HEK293 (cell line): ENCODE data around the gene RPS6KA1.
A peak's percentile ranks its signal among the peaks of the same experiment; 100 is the strongest.

Experiments used
- CTCF ChIA-PET: fragments of 350-600 bp; formaldehyde crosslinking; extraction: SDS; loops from one replicate; lab custom pipeline; 2021; ENCODE audit warnings: antibody characterized with exemption; lab: Yijun Ruan, JAX
- POLR2A ChIA-PET: fragments of 300-600 bp; formaldehyde crosslinking; extraction: SDS; loops from one replicate; lab custom pipeline; 2020; ENCODE audit warnings: antibody characterized with exemption, inconsistent platforms; lab: Yijun Ruan, JAX
- H3K27ac ChIP-seq: fragments of 200-500 bp; sonication (Bioruptor generic); 2 replicates; pipeline ENCODE4 v1.5.1; 2014; ENCODE audit warnings: low read depth, low read length, control low read depth, inconsistent platforms; ENCODE audit errors: extremely low read depth
- H3K36me3 ChIP-seq, 2 experiments: fragments of 200-500 bp in 1 of 2; sonication (Bioruptor generic) in 1 of 2; 1 replicate in 1 of 2; 2 replicates in 1 of 2; pipeline ENCODE4 v1.5.1; 2014 to 2017; ENCODE audit warnings: inconsistent platforms in 2 of 2, low read length in 2 of 2; ENCODE audit not compliant: control insufficient read depth in 2 of 2, insufficient read depth in 1 of 2
- H3K4me1 ChIP-seq: fragments of 200-500 bp; sonication (Bioruptor generic); 2 replicates; pipeline ENCODE4 v1.5.1; 2014; ENCODE audit warnings: mild to moderate bottlenecking, low read length, inconsistent platforms; ENCODE audit not compliant: control insufficient read depth, insufficient read depth
- H3K4me3 ChIP-seq: 2 replicates; pipeline ENCODE4 v1.5.1; 2011; ENCODE audit warnings: low read depth, mild to moderate bottlenecking, control low read depth, low read length, moderate library complexity
- H3K9me3 ChIP-seq: fragments of 200-500 bp; sonication (Bioruptor generic); 2 replicates; pipeline ENCODE4 v1.5.1; 2014; ENCODE audit warnings: low read depth, low read length, inconsistent platforms; ENCODE audit not compliant: control insufficient read depth, insufficient read depth
- CTCF ChIP-seq: fragments of 450-650 bp; formaldehyde crosslinking; IDR thresholded peaks from 2 replicates; pipeline ENCODE4 v1.5.1; 2016; ENCODE audit warnings: missing biosample characterization, missing genetic modification characterization
- HOXA7 ChIP-seq: sonication (generic); formaldehyde crosslinking; IDR thresholded peaks from 2 replicates; pipeline ENCODE4 v1.8.1; 2022; ENCODE audit warnings: missing genetic modification reagents, borderline replicate concordance
- PRDM6 ChIP-seq: fragments of 450-650 bp; formaldehyde crosslinking; IDR thresholded peaks from 2 replicates; pipeline ENCODE4 v1.5.1; 2017; ENCODE audit warnings: missing biosample characterization, missing genetic modification characterization
- TSHZ1 ChIP-seq: fragments of 450-650 bp; formaldehyde crosslinking; IDR thresholded peaks from 2 replicates; pipeline ENCODE4 v1.5.1; 2016; ENCODE audit warnings: missing biosample characterization, missing genetic modification characterization, borderline replicate concordance
- ZBTB49 ChIP-seq: fragments of 450-650 bp; formaldehyde crosslinking; IDR thresholded peaks from 2 replicates; pipeline ENCODE4 v1.5.1; 2016; ENCODE audit warnings: missing biosample characterization, missing genetic modification characterization, low read depth
- ZFHX2 ChIP-seq: fragments of 450-650 bp; formaldehyde crosslinking; conservative IDR thresholded peaks from 2 replicates; pipeline ENCODE4 v1.5.1; 2016; ENCODE audit warnings: missing biosample characterization, missing genetic modification characterization
- ZNF112 ChIP-seq: fragments of 450-650 bp; formaldehyde crosslinking; IDR thresholded peaks from 2 replicates; pipeline ENCODE4 v1.5.0; 2017; ENCODE audit warnings: missing biosample characterization, missing genetic modification characterization
- ZNF121 ChIP-seq: fragments of 450-650 bp; formaldehyde crosslinking; IDR thresholded peaks from 2 replicates; pipeline ENCODE4 v1.5.1; 2016; ENCODE audit warnings: missing biosample characterization, missing genetic modification characterization
- ZNF23 ChIP-seq: fragments of 450-650 bp; formaldehyde crosslinking; IDR thresholded peaks from 2 replicates; pipeline ENCODE4 v1.5.1; 2016; ENCODE audit warnings: missing biosample characterization, missing genetic modification characterization, borderline replicate concordance
- ZNF394 ChIP-seq: fragments of 450-650 bp; formaldehyde crosslinking; IDR thresholded peaks from 2 replicates; pipeline ENCODE4 v1.5.1; 2016; ENCODE audit warnings: missing biosample characterization, missing genetic modification characterization, mild to moderate bottlenecking, moderate library complexity, borderline replicate concordance
- ZNF416 ChIP-seq: fragments of 450-650 bp; formaldehyde crosslinking; IDR thresholded peaks from 2 replicates; pipeline ENCODE4 v1.5.1; 2016; ENCODE audit warnings: missing biosample characterization, missing genetic modification characterization
- ZNF521 ChIP-seq: fragments of 450-650 bp; formaldehyde crosslinking; IDR thresholded peaks from 2 replicates; pipeline ENCODE4 v1.5.1; 2017; ENCODE audit warnings: missing biosample characterization, mild to moderate bottlenecking, missing genetic modification characterization
- ZNF558 ChIP-seq: fragments of 450-650 bp; formaldehyde crosslinking; IDR thresholded peaks from 2 replicates; pipeline ENCODE4 v1.5.1; 2016; ENCODE audit warnings: missing biosample characterization, missing genetic modification characterization
- ZNF571 ChIP-seq: fragments of 450-650 bp; formaldehyde crosslinking; IDR thresholded peaks from 2 replicates; pipeline ENCODE4 v1.5.0; 2017; ENCODE audit warnings: missing biosample characterization, missing genetic modification characterization
- ZNF639 ChIP-seq: fragments of 450-650 bp; formaldehyde crosslinking; IDR thresholded peaks from 2 replicates; pipeline ENCODE4 v1.5.1; 2016; ENCODE audit warnings: missing biosample characterization, missing genetic modification characterization

The RPS6KA1 gene

GRCh38 chr1:26539722-26540121, 10.2 kb downstream of the RPS6KA1 start (continued):
- TF ChIP-seq PRDM6 (tag by site-specific recombination) = no peak
- no peak for TF ChIP-seq ZNF112 (tag by site-specific recombination)
- no peak for TF ChIP-seq ZNF416
- TF ChIP-seq ZNF521 (tag by site-specific recombination) = no peak
- no peak for TF ChIP-seq HOXA7 (CRISPR knock-in tag)

GRCh38 chr1:26540351-26540750, 10.8 kb downstream of the RPS6KA1 start:
- H3K4me3 ChIP-seq = no peak overlapping the region
- no peaks in the 10 kb centered on the region for H3K4me1 ChIP-seq
- CTCF ChIA-PET = interaction anchor here (0.7 to 4.1 kb wide), 6 partner anchors 8 to 350 kb away, joined by 3 to 37 read pairs (median 4); partner anchors contain the start of gene GPN2
- POLR2A ChIA-PET = interaction anchor here (1.0 kb wide), 1 partner anchor 325 kb away, joined by 3 read pairs; no protein-coding TSS in a partner anchor
- peaks cover 0 to 39% of the 10 kb centered on the region in 2 experiments; a peak in 1 of 3 replicates for H3K36me3 ChIP-seq
- H3K27ac ChIP-seq = no peak overlapping the region
- TF ChIP-seq ZNF639 (no peak), ZNF394 (tag by site-specific recombination) (peak; percentile 48; the same call in 1 of the 2 replicates)
- H3K9me3 ChIP-seq = no peaks in the 10 kb centered on the region

- H3K9me3 ChIP-seq = no peaks in the 10 kb centered on the region
- POLR2A ChIA-PET = interaction anchor here (0.6 to 1.2 kb wide), 2 partner anchors 10 to 12 kb away, joined by 3 read pairs; partner anchors contain the start of gene RPS6KA1
- peaks cover 0 to 45% of the 10 kb centered on the region in 2 experiments; a peak in 1 of 3 replicates for H3K36me3 ChIP-seq
- no peak overlapping the region for H3K27ac ChIP-seq
- no peak for TF ChIP-seq ZNF23 (tag by site-specific recombination)
- peak; percentile 74 for TF ChIP-seq ZNF121 (tag by site-specific recombination)
- TF ChIP-seq, all 188 proteins: peak for 1
- Histone ChIP-seq H3K4me3 (no peak overlapping the region), H3K4me1 (no peaks in the 10 kb centered on the region)
- CTCF ChIA-PET = interaction anchor here (0.6 to 2.4 kb wide), 4 partner anchors 10 to 640 kb away, joined by 3 to 8 read pairs (median 3); no protein-coding TSS in a partner anchor
Observed at GRCh38 chr1:26541431-26541815, 11.9 kb downstream of the RPS6KA1 start.

- Histone ChIP-seq H3K9me3 (no peaks in the 10 kb centered on the region), H3K4me3 (no peak overlapping the region), H3K4me1 (no peaks in the 10 kb centered on the region), H3K27ac (no peak overlapping the region), H3K36me3 (peaks cover 0 to 45% of the 10 kb centered on the region in 2 experiments; a peak in 1 of 3 replicates)
- CTCF ChIA-PET = interaction anchor here (0.6 to 2.4 kb wide), 5 partner anchors 11 to 640 kb away, joined by 3 to 8 read pairs (median 3); no protein-coding TSS in a partner anchor
- POLR2A ChIA-PET = interaction anchor here (0.6 to 1.2 kb wide), 2 partner anchors 10 to 12 kb away, joined by 3 read pairs; partner anchors contain the start of gene RPS6KA1
- TF ChIP-seq ZFHX2 (tag by site-specific recombination) = peak; percentile 77
- no peak for TF ChIP-seq ZNF558 (tag by site-specific recombination)
- no peak for TF ChIP-seq ZBTB49 (tag by site-specific recombination)
- no peak for TF ChIP-seq TSHZ1
- no peak for TF ChIP-seq ZNF571
- peak; percentile 56; the same call in 1 of the 2 replicates for TF ChIP-seq CTCF (tag by site-specific recombination)
Observed at GRCh38 chr1:26541816-26542711, 12.5 kb downstream of the RPS6KA1 start.
